Activated effector memory CD4-positive, alpha-beta T cell treated with anti-CD3 and anti-CD28 coated beads, Interleukin-2, amount 50 U/mL, for 16 hours (primary cell): ENCODE data around the gene RALGPS1.

Experiments used
- DNase-seq: peaks from one replicate; pipeline ENCODE4 v3.0.0-alpha.2; 2020

The RALGPS1 gene

GRCh38 chr9:127197186-127197860 is 282.7 kb downstream of the RALGPS1 start:
- DNase-seq = no peak

GRCh38 chr9:127197861-127198430 is 283.4 kb downstream of the RALGPS1 start:
- no peak for DNase-seq

- DNase-seq = no peak
Measured at GRCh38 chr9:127198587-127198986, 284.0 kb downstream of the RALGPS1 start.

DNA sequence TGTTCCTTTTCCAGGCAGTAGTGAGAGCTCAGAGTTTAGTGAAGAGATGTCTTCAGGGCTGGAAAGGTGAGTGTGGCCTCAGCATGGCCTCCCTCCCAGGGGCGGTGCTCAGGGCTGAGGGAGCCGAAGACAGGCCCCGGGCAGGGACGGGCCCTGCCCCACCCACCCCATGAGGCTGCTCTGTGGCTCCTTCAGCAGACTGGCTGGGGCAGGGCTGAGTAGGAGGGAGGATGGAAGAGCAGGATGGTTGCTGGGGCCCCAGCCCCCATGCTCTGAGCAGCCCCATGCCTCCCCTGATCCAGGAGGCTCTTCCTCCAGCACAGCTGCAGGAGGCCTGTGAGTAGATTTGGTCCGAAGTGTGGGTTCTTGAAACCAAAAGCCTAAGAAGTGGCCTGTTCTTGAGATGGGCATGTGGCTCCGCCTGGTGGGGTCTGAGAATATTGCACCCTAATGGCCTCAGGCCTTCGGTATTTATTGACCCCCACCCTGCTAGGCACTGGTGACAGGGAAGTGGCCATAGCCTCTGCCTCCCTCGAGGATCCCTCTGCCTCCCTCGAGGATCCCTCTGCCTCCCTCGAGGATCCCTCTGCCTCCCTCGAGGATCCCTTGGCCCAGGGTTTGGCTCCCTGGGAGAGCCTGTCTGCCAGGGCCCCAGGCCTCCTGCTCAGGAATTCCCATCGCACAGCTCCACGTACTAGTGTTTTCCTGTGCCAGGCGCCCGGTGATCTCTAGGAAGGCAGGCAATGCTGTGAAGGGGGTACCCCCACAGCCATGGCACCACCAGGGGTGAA is 284.6 kb downstream of the RALGPS1 start:
- DNase-seq = peak; percentile 90

- DNase-seq = no peak
Measured at GRCh38 chr9:127200106-127200862, 285.7 kb downstream of the RALGPS1 start.

- DNase-seq = no peak
Measured at GRCh38 chr9:127201071-127201541, 286.5 kb downstream of the RALGPS1 start.

- no peak for DNase-seq
Measured at GRCh38 chr9:127201731-127202130, 287.1 kb downstream of the RALGPS1 start.

GRCh38 chr9:127202461-127203169 is 288.0 kb downstream of the RALGPS1 start:
- no peak for DNase-seq

DNA sequence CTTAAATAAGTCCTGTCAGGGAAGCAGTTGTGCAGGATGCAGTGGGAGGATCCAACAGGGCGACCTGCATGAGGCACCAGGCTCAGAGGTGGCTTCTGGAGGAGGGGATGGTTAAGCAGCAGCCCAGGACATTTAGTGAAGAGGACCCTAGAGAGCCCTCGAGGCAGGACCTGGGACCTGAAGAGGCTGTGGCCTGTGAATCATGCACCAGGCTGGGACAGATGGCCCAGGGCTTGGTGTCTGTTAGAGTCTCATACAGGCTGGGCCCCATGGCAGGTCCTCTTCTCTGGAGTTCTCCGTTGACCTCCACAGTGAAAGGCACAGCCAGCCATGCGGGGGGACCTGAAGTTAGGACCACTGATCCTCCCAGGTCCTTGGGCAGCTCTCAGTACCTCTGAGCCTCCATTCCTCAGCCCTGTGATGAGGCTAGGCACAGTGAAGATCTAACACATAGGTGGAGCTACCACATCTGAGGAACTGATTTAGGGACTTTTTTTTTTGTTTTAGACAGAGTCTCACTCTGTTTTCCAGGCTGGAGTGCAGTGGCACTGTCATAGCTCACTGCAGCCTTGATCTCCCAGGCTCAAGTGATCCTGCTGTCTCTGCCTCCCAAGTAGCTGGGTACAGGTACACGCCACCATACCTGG is 289.2 kb downstream of the RALGPS1 start:
- no peak for DNase-seq

DNA sequence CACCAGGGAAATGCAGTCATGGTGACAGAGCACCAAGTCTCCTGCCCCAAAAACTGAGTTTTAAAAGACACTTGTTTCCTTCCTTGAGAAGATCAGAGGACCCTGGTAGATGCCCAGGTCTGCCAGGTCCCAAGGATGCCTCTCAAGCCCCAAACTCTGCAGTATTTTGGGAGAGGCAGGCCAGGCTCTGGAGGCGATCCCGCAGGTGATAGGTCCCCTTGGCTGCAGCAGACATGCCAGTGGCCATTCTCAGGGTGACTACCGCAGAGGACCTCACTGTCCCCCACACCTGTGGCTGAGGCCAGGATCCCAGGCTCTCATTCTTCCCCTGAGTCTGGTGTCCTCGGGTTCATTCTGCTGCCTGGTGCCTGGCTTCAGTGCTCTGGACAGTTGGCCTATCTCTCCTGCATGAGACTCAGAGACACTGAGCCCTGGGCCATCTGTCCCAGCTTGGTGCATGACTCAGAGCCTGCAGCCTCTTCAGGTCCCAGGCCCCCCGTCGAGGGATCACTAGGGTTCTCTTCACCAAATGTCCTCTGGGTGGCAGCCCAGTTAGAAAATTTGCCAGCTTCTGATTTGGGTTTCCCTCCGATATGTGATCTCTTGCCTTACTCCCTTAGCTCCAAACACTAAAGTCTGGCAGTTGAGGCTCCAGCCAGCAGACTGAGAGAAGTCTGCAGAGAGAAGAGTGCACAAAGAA is 290.3 kb downstream of the RALGPS1 start:
- DNase-seq = no peak

- no peak for DNase-seq
Measured at GRCh38 chr9:127205952-127206351, 291.4 kb downstream of the RALGPS1 start.

GRCh38 chr9:127206666-127207065 is 292.1 kb downstream of the RALGPS1 start:
- DNase-seq = no peak

DNA sequence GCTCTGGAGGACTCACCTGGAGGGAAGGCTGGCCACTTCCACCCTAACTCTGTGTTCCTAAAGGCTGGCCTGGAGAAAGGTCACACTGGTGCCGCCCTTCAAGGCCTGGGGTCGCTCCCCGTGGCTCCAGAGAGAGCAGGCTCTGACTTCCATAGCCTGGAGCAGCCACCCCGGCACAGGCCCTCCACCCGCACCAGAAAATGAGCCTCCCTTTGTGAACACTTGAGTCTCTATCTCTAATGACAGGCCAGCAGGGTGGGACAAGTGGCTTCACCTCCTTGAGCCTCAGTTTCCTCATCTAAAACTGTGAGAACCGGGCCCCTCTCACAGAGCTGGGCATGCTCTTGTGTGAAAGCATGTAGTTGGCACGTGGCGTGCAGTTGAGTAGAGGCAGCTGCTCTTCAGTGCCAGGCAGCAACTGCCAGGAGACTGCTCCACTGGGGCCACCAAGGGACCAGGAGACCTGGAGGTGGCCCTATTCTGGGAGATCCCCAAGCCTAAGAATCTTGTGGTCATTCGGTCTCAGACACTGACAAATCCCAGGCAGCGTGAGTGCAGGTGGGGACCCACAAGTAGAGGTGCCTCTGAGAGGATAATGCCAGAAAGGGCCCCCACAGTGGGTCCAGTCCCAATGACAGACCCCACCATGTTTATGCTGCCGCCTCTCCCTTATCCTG is 293.3 kb downstream of the RALGPS1 start:
- no peak for DNase-seq

GRCh38 chr9:127208416-127208815 is 293.8 kb downstream of the RALGPS1 start:
- no peak for DNase-seq

GRCh38 chr9:127209220-127209619 is 294.6 kb downstream of the RALGPS1 start:
- DNase-seq = no peak

DNA sequence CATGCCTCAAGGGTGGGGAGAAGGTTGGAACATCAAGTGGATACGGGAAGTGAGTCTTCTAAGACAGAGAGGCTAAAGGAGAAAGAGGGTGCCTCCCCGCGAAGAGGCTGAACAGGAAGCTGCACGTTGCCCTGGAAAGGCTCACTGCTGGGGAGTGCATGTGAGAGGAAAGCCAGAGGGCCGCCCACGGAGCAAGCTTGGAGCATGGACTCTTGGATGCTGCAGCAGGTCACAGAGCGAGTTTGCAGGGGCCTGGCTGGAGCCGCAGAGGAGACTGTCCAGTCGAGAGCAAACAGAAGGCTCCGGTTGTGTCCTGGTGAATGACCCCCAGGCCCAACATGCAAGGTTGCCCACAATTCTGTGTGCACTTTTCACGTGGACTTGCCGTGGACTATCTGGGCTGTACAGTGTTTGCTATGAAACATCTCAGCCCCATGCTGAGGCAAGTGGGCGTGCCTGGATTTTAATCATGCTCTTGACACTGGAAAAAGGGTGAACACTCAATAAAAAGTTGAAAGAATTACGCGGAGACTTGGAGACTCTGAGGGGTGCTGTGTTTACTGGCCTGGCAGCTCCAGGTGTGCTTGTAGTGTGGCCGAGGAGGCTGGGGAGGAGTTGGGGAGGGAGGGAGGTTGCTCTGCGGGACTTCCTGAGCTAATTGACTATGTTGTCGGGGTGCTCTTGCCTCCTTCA is 295.5 kb downstream of the RALGPS1 start:
- DNase-seq = peak; percentile 50

GRCh38 chr9:127210851-127211730 is 296.5 kb downstream of the RALGPS1 start:
- DNase-seq = peak; percentile 36

DNA sequence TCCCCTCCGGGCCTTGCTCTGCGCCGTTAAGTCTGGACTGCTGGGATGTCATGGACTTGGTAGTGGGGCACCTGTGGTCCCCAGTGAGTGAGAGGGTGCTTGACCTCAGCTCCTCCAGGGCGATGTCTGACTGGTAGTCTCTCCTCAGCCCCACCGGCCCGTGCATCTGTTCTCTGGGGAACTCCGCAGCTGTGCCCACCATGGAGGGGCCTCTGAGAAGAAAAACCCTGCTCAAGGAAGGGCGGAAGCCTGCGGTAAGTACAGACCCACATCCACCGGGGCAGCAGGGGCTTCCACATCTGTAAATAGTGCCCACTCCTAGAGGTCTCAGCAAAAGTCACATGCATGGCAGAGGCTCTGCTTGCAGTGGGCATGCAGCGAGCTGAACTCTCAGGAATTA is 297.4 kb downstream of the RALGPS1 start:
- DNase-seq = peak; percentile 38

GRCh38 chr9:127212453-127212852 is 297.9 kb downstream of the RALGPS1 start:
- no peak for DNase-seq
